IMR-90 (cell line): ENCODE data around the gene MICAL3. TPM values are rescaled to one million over a fixed set of nuclear protein-coding genes. Genes with fewer than 3 reads are reported as not detected.

Experiments used
- ATAC-seq: fragments of 200-7000 bp; cut with Tn5 transposase; 2 replicates; pipeline ENCODE4 v1.9.1; 2020; ENCODE audit warnings: low read depth, mild to moderate bottlenecking, moderate library complexity
- BruUV-seq: library from RNA; stranded (reverse); fragments of 400-500 nt; replicated peaks from 2 replicates; lab custom pipeline; 2021; lab: Mats Ljungman, UMichigan
- CTCF ChIA-PET: fragments of 300-600 bp; formaldehyde crosslinking; extraction: SDS; loops from one replicate; lab custom pipeline; 2021; ENCODE audit warnings: antibody characterized with exemption; lab: Yijun Ruan, JAX
- POLR2A ChIA-PET: fragments of 300-600 bp; sonication (Branson Sonifier 250); formaldehyde crosslinking; loops from one replicate; lab custom pipeline; 2022; ENCODE audit warnings: antibody characterized with exemption; ENCODE audit not compliant: unreplicated experiment; lab: Charles Lee
- DNase-seq: peaks from one replicate; pipeline ENCODE4 v3.0.0; 2013
- H2AFZ ChIP-seq: replicated peaks from 2 replicates; pipeline ENCODE3; 2013; ENCODE audit warnings: low read length, mild to moderate bottlenecking; ENCODE audit not compliant: poor library complexity
- H2AK5ac ChIP-seq: 2 replicates; pipeline ENCODE4 v1.6.1; 2013; ENCODE audit warnings: low read depth, low read length, inconsistent platforms
- H2AK9ac ChIP-seq: replicated peaks from 2 replicates; pipeline ENCODE3; 2013; ENCODE audit warnings: mild to moderate bottlenecking, low read depth, low read length, moderate library complexity; ENCODE audit not compliant: poor library complexity
- H2BK120ac ChIP-seq: 2 replicates; pipeline ENCODE4 v1.6.1; 2013; ENCODE audit warnings: low read depth, low read length, inconsistent platforms
- H2BK15ac ChIP-seq: 3 replicates; pipeline ENCODE4 v1.6.1; 2013; ENCODE audit warnings: low read depth, low read length, inconsistent platforms
- H2BK20ac ChIP-seq: 2 replicates; pipeline ENCODE4 v1.6.1; 2013; ENCODE audit warnings: low read depth, mild to moderate bottlenecking, inconsistent platforms, low read length, moderate library complexity
- H2BK5ac ChIP-seq: 2 replicates; pipeline ENCODE4 v1.6.1; 2013; ENCODE audit warnings: mild to moderate bottlenecking, low read depth, low read length, inconsistent platforms; ENCODE audit not compliant: poor library complexity, severe bottlenecking
- H3K14ac ChIP-seq: replicated peaks from 2 replicates; pipeline ENCODE4 v1.6.1; 2013; ENCODE audit warnings: low read depth, low read length, inconsistent platforms
- H3K18ac ChIP-seq: 2 replicates; pipeline ENCODE4 v1.6.1; 2013; ENCODE audit warnings: low read depth, low read length, control low read depth
- H3K23ac ChIP-seq: 2 replicates; pipeline ENCODE4 v1.6.1; 2013; ENCODE audit warnings: low read depth, low read length, inconsistent platforms
- H3K27ac ChIP-seq: 2 replicates; pipeline ENCODE4 v1.5.1; 2013; ENCODE audit warnings: mild to moderate bottlenecking, control low read depth, low read length; ENCODE audit not compliant: insufficient read depth
- H3K27me3 ChIP-seq: 2 replicates; pipeline ENCODE4 v1.6.1; 2013; ENCODE audit warnings: low read length; ENCODE audit not compliant: control insufficient read depth, insufficient read depth
- H3K36me3 ChIP-seq: 2 replicates; pipeline ENCODE4 v1.6.1; 2013; ENCODE audit warnings: low read length, mixed read lengths; ENCODE audit not compliant: control insufficient read depth, insufficient read depth
- H3K4ac ChIP-seq: 2 replicates; pipeline ENCODE4 v1.6.1; 2013; ENCODE audit warnings: low read depth, low read length, inconsistent platforms
- H3K4me1 ChIP-seq: 2 replicates; pipeline ENCODE4 v1.6.1; 2013; ENCODE audit warnings: low read length, mixed read lengths; ENCODE audit not compliant: control insufficient read depth, insufficient read depth
- H3K4me2 ChIP-seq: 2 replicates; pipeline ENCODE4 v1.6.1; 2013; ENCODE audit warnings: low read depth, mild to moderate bottlenecking, control low read depth, low read length, moderate library complexity
- H3K4me3 ChIP-seq: 2 replicates; pipeline ENCODE4 v1.5.1; 2013; ENCODE audit warnings: low read depth, mild to moderate bottlenecking, control low read depth, low read length, moderate library complexity; ENCODE audit not compliant: insufficient read depth
- H3K56ac ChIP-seq: 2 replicates; pipeline ENCODE4 v1.6.1; 2013; ENCODE audit warnings: low read length, inconsistent platforms; ENCODE audit not compliant: insufficient read depth; ENCODE audit errors: extremely low read depth
- H3K79me1 ChIP-seq, 2 experiments: 2 replicates each; pipeline ENCODE4 v1.6.1; 2013; ENCODE audit warnings: low read length in 2 of 2, inconsistent platforms in 1 of 2, low read depth in 1 of 2
- H3K9ac ChIP-seq: 2 replicates; pipeline ENCODE4 v1.6.1; 2013; ENCODE audit warnings: low read depth, low read length, control low read depth
- H3K9me1 ChIP-seq: 2 replicates; pipeline ENCODE4 v1.6.1; 2013; ENCODE audit warnings: low read length, inconsistent platforms; ENCODE audit not compliant: insufficient read depth
- H3K9me3 ChIP-seq: 2 replicates; pipeline ENCODE4 v1.6.1; 2013; ENCODE audit warnings: low read length; ENCODE audit not compliant: control insufficient read depth, insufficient read depth
- H4K20me1 ChIP-seq: 2 replicates; pipeline ENCODE4 v1.6.1; 2013; ENCODE audit warnings: low read length, inconsistent platforms; ENCODE audit not compliant: insufficient read depth
- H4K5ac ChIP-seq: 2 replicates; pipeline ENCODE4 v1.6.1; 2013; ENCODE audit warnings: mild to moderate bottlenecking, low read depth, low read length, control low read depth
- H4K8ac ChIP-seq, 2 experiments: 2 replicates each; pipeline ENCODE4 v1.6.1; 2013; ENCODE audit warnings: low read depth in 2 of 2, low read length in 2 of 2, control low read depth in 1 of 2, inconsistent platforms in 1 of 2
- H4K91ac ChIP-seq: 2 replicates; pipeline ENCODE4 v1.6.1; 2013; ENCODE audit warnings: low read depth, low read length, inconsistent platforms; ENCODE audit not compliant: insufficient read depth
- BHLHE40 ChIP-seq: fragments of 150-350 bp; IDR thresholded peaks from 2 replicates; pipeline ENCODE4 v1.6.1; 2016; ENCODE audit warnings: mild to moderate bottlenecking, low read depth, low read length
- CEBPB ChIP-seq: IDR thresholded peaks from 2 replicates; pipeline ENCODE4 v1.6.1; 2012; ENCODE audit warnings: low read depth, low read length, improper control_type of control experiment
- CHD1 ChIP-seq: IDR thresholded peaks from 2 replicates; pipeline ENCODE4 v1.6.1; 2012; ENCODE audit warnings: low read depth, low read length, improper control_type of control experiment
- CTCF ChIP-seq: conservative IDR thresholded peaks from 2 replicates; pipeline ENCODE4 v1.5.1; 2012; ENCODE audit warnings: mild to moderate bottlenecking, low read depth, low read length, improper control_type of control experiment
- FOS ChIP-seq: fragments of 150-350 bp; IDR thresholded peaks from 2 replicates; pipeline ENCODE4 v1.6.1; 2016; ENCODE audit warnings: low read depth, low read length
- MAFK ChIP-seq: IDR thresholded peaks from 2 replicates; pipeline ENCODE4 v1.6.1; 2012; ENCODE audit warnings: low read depth, low read length, improper control_type of control experiment
- MXI1 ChIP-seq: IDR thresholded peaks from 2 replicates; pipeline ENCODE4 v1.6.1; 2012; ENCODE audit warnings: low read depth, mild to moderate bottlenecking, low read length, moderate library complexity, borderline replicate concordance
- POLR2A ChIP-seq: IDR thresholded peaks from 2 replicates; pipeline ENCODE4 v1.6.1; 2012; ENCODE audit warnings: mild to moderate bottlenecking, low read depth, low read length
- RFX5 ChIP-seq: IDR thresholded peaks from 2 replicates; pipeline ENCODE4 v1.8.0; 2012; ENCODE audit warnings: low read depth, mild to moderate bottlenecking, low read length, moderate library complexity
- SMC3 ChIP-seq: fragments of 150-350 bp; IDR thresholded peaks from 2 replicates; pipeline ENCODE4 v1.6.1; 2016; ENCODE audit warnings: low read depth, mild to moderate bottlenecking, antibody characterized with exemption, low read length, moderate library complexity
- USF2 ChIP-seq: fragments of 150-350 bp; IDR thresholded peaks from 2 replicates; pipeline ENCODE4 v1.6.1; 2017; ENCODE audit warnings: mild to moderate bottlenecking, antibody characterized with exemption, low read length, low read depth
- WGBS, 2 experiments: methylation state at CpG; one replicate each; pipeline versions ENCODE4 v1.1.5 to v1.1.7; 2013; ENCODE audit warnings: missing lambda C conversion rate in 2 of 2; ENCODE audit not compliant: insufficient read length in 1 of 2; ENCODE audit errors: extremely low coverage in 2 of 2; 5-methylcytosine and 5-hydroxymethylcytosine counted together
- dilution Hi-C: fragments of 300-500 bp; cut with HindIII; formaldehyde crosslinking; loops from one replicate; pipeline ENCODE4 v1.14.3; 2018; ENCODE audit warnings: low sequenced_read_pairs; ENCODE audit not compliant: unreplicated experiment
- in situ Hi-C: fragments of 300-500 bp; cut with MboI; formaldehyde crosslinking; loops from 3 replicates; pipeline ENCODE4 v1.14.3; 2019; ENCODE audit warnings: low sequenced_read_pairs, inconsistent platforms, mixed read lengths
- intact Hi-C: fragments of 100-400 bp; cut with micrococcal nuclease; formaldehyde crosslinking; loops from 2 replicates; pipeline ENCODE4 v1.10.0; 2022
- polyA plus RNA-seq, 3 experiments: library from polyadenylated mRNA; depleted of rRNA; stranded (reverse); fragments of >200 nt; gene quantifications; 2 replicates each; pipeline ENCODE4 v1.2.3, GENCODE V29; 2012; ENCODE audit warnings: low replicate concordance in 1 of 3
- total RNA-seq: library from RNA; depleted of rRNA; stranded (reverse); fragments of >200 nt; gene quantifications from 2 replicates; pipeline ENCODE4 v1.2.3, GENCODE V29; 2012

MICAL3 gene
- total and polyA plus RNA-seq, 2 of the 4 experiments (the other 2 are of a cell fraction), result 17.6 to 26.8 TPM

- no peak for TF ChIP-seq USF2
- peak; percentile 49; the same call in 1 of the 2 replicates for TF ChIP-seq MXI1
These were observed 242.9 kb downstream of the MICAL3 start (continued) for GRCh38 chr22:17781319-17782031.

GRCh38 chr22:17780741-17781318 lies 243.5 kb downstream of the MICAL3 start:
- H2AK9ac ChIP-seq, result peak overlapping the region; percentile 90
- intact Hi-C loops (loop anchor here (10.0 kb wide), 1 partner anchor 226 kb away; no protein-coding TSS in a partner anchor), in situ Hi-C loops (no loop called here), dilution Hi-C loops (no loop called here)
- H4K5ac ChIP-seq, result no peak overlapping the region
- no peak overlapping the region for H3K23ac ChIP-seq
- no peaks in the 10 kb centered on the region for H4K20me1 ChIP-seq
- peak overlapping the region; percentile 73 for H4K91ac ChIP-seq
- H3K18ac ChIP-seq, result no peak overlapping the region; the same call in 1 of the 2 replicates
- 0 out of 2 replicates have a peak overlapping the region, but pooled peaks have one; percentile 17 for H3K14ac ChIP-seq
- H3K4ac ChIP-seq, result peak overlapping the region; percentile 50; the same call in 1 of the 2 replicates
- peak overlapping the region; percentile 48 for H2AFZ ChIP-seq
- DNase-seq (no peak), ATAC-seq (no peak; the same call in 1 of the 2 replicates)
- H2BK15ac ChIP-seq, result peak overlapping the region; percentile 14; the same call in 2 of the 3 replicates
- POLR2A ChIA-PET, result no interaction called here
- H3K4me1 ChIP-seq, result peaks cover 14% of the 10 kb centered on the region
- no peak overlapping the region for H3K4me3 ChIP-seq
- H3K4me2 ChIP-seq, result no peak overlapping the region
- H3K27me3 ChIP-seq, result no peaks in the 10 kb centered on the region
- H2BK20ac ChIP-seq, result peak overlapping the region; percentile 65; the same call in 1 of the 2 replicates
- H2BK5ac ChIP-seq, result no peak overlapping the region
- H2BK120ac ChIP-seq, result peak overlapping the region; percentile 70
- H3K79me1 ChIP-seq, result no peaks in the 10 kb centered on the region
- CTCF ChIA-PET, result interaction anchor here (0.9 kb wide), 1 partner anchor 38 kb away, joined by 3 read pairs; no protein-coding TSS in a partner anchor
- H3K56ac ChIP-seq, result no peak overlapping the region
- peaks cover 7% of the 10 kb centered on the region for H3K9me1 ChIP-seq
- no peak overlapping the region for H3K9ac ChIP-seq
- 40% methylated on average over 1 of the region's 10 CpGs; no CpG with 5 or more reads in 1 of the 2 experiments for WGBS, 2 experiments
- BruUV-seq, result no TSS peak
- no peaks in the 10 kb centered on the region for H3K9me3 ChIP-seq
- H4K8ac ChIP-seq, result peak overlapping the region in 1 of 2 experiments; percentile 41; a peak in 1 of 4 replicates
- no peak overlapping the region for H3K27ac ChIP-seq
- H3K36me3 ChIP-seq, result no peaks in the 10 kb centered on the region
- peak overlapping the region; percentile 68; the same call in 1 of the 2 replicates for H2AK5ac ChIP-seq
- TF ChIP-seq RFX5 (no peak), CEBPB (no peak), POLR2A (no peak), CTCF (no peak), CHD1 (no peak), BHLHE40 (no peak), SMC3 (no peak), MAFK (no peak), USF2 (no peak), FOS (no peak)
